ENCODE measurements around the gene ZDHHC11. TPM values are rescaled to one million over a fixed set of nuclear protein-coding genes. Genes with fewer than 3 reads are reported as not detected.
"Not testable (repeated sequence)": the region's sequence is repeated elsewhere in the genome, so short reads cannot be mapped to it uniquely, and the experiment has no call there.

The ZDHHC11 gene
- total RNA-seq, 1 experiment from 2014 or later = 7.7 TPM

GRCh38 chr5:757346-757930 is 93.3 kb downstream of the ZDHHC11 start:
- Histone ChIP-seq H3K27me3 (ENCODE audit: control insufficient read depth, insufficient read depth, low read length) (no peaks in the 10 kb centered on the region), H3K4me3 (ENCODE audit: insufficient read depth, low read depth, low read length) (no peak overlapping the region), H3K36me3 (replicated peaks; ENCODE audit: control insufficient read depth, insufficient read depth, low read length) (no peaks in the 10 kb centered on the region)
- peak; percentile 60 for DNase-seq

GRCh38 chr5:756865-757345 is 93.9 kb downstream of the ZDHHC11 start:
- Histone ChIP-seq H3K4me3 (ENCODE audit: insufficient read depth, low read depth, low read length) (no peak overlapping the region), H3K27me3 (ENCODE audit: control insufficient read depth, insufficient read depth, low read length) (no peaks in the 10 kb centered on the region), H3K36me3 (replicated peaks; ENCODE audit: control insufficient read depth, insufficient read depth, low read length) (no peaks in the 10 kb centered on the region)
- DNase-seq = peak; percentile 52

- DNase-seq = peak; percentile 25
Measured at GRCh38 chr5:756171-756570, 94.6 kb downstream of the ZDHHC11 start.

GRCh38 chr5:754143-754632 is 96.6 kb downstream of the ZDHHC11 start:
- H3K27me3 ChIP-seq (ENCODE audit: control insufficient read depth, insufficient read depth, low read length); DNase-seq; H3K36me3 ChIP-seq (replicated peaks; ENCODE audit: control insufficient read depth, insufficient read depth, low read length); H3K4me3 ChIP-seq (ENCODE audit: insufficient read depth, low read depth, low read length): not testable (repeated sequence)

More at GRCh38 chr5:756171-756570, 94.6 kb downstream of the ZDHHC11 start:
- H3K36me3 ChIP-seq (replicated peaks; ENCODE audit: control insufficient read depth, insufficient read depth, low read length) = no peaks in the 10 kb centered on the region
- H3K27me3 ChIP-seq (ENCODE audit: control insufficient read depth, insufficient read depth, low read length) = no peaks in the 10 kb centered on the region
- H3K4me3 ChIP-seq (ENCODE audit: insufficient read depth, low read depth, low read length) = no peak overlapping the region

GRCh38 chr5:753567-754142 is 97.1 kb downstream of the ZDHHC11 start:
- not testable (repeated sequence) for H3K4me3 ChIP-seq (ENCODE audit: insufficient read depth, low read depth, low read length); H3K27me3 ChIP-seq (ENCODE audit: control insufficient read depth, insufficient read depth, low read length); DNase-seq; H3K36me3 ChIP-seq (replicated peaks; ENCODE audit: control insufficient read depth, insufficient read depth, low read length)

GRCh38 chr5:752532-753115 is 98.2 kb downstream of the ZDHHC11 start:
- DNase-seq; H3K27me3 ChIP-seq (ENCODE audit: control insufficient read depth, insufficient read depth, low read length); H3K4me3 ChIP-seq (ENCODE audit: insufficient read depth, low read depth, low read length); H3K36me3 ChIP-seq (replicated peaks; ENCODE audit: control insufficient read depth, insufficient read depth, low read length): not testable (repeated sequence)

GRCh38 chr5:751992-752391 is 98.8 kb downstream of the ZDHHC11 start:
- not testable (repeated sequence) for H3K4me3 ChIP-seq (ENCODE audit: insufficient read depth, low read depth, low read length); DNase-seq; H3K36me3 ChIP-seq (replicated peaks; ENCODE audit: control insufficient read depth, insufficient read depth, low read length); H3K27me3 ChIP-seq (ENCODE audit: control insufficient read depth, insufficient read depth, low read length)

GRCh38 chr5:751496-751895 is 99.3 kb downstream of the ZDHHC11 start:
- Histone ChIP-seq H3K27me3 (ENCODE audit: control insufficient read depth, insufficient read depth, low read length) (no peaks in the 10 kb centered on the region), H3K4me3 (ENCODE audit: insufficient read depth, low read depth, low read length) (no peak overlapping the region), H3K36me3 (replicated peaks; ENCODE audit: control insufficient read depth, insufficient read depth, low read length) (no peaks in the 10 kb centered on the region)
- DNase-seq = no peak

- not testable (repeated sequence) for DNase-seq; H3K36me3 ChIP-seq (replicated peaks; ENCODE audit: control insufficient read depth, insufficient read depth, low read length); H3K4me3 ChIP-seq (ENCODE audit: insufficient read depth, low read depth, low read length); H3K27me3 ChIP-seq (ENCODE audit: control insufficient read depth, insufficient read depth, low read length)
Measured at GRCh38 chr5:750226-750625, 100.6 kb downstream of the ZDHHC11 start.

- Histone ChIP-seq H3K27me3 (ENCODE audit: control insufficient read depth, insufficient read depth, low read length) (no peaks in the 10 kb centered on the region), H3K4me3 (ENCODE audit: insufficient read depth, low read depth, low read length) (no peak overlapping the region), H3K36me3 (replicated peaks; ENCODE audit: control insufficient read depth, insufficient read depth, low read length) (no peaks in the 10 kb centered on the region)
- no peak for DNase-seq
Measured at GRCh38 chr5:749101-749670, 101.6 kb downstream of the ZDHHC11 start.

- H3K4me3 ChIP-seq (ENCODE audit: insufficient read depth, low read depth, low read length); H3K36me3 ChIP-seq (replicated peaks; ENCODE audit: control insufficient read depth, insufficient read depth, low read length); H3K27me3 ChIP-seq (ENCODE audit: control insufficient read depth, insufficient read depth, low read length); DNase-seq: not testable (repeated sequence)
Measured at GRCh38 chr5:748011-748980, 102.5 kb downstream of the ZDHHC11 start.

GRCh38 chr5:747303-747844 is 103.4 kb downstream of the ZDHHC11 start:
- H3K4me3 ChIP-seq (ENCODE audit: insufficient read depth, low read depth, low read length); H3K36me3 ChIP-seq (replicated peaks; ENCODE audit: control insufficient read depth, insufficient read depth, low read length); DNase-seq; H3K27me3 ChIP-seq (ENCODE audit: control insufficient read depth, insufficient read depth, low read length): not testable (repeated sequence)

- H3K27me3 ChIP-seq (ENCODE audit: control insufficient read depth, insufficient read depth, low read length) = no peaks in the 10 kb centered on the region
- no peak overlapping the region for H3K4me3 ChIP-seq (ENCODE audit: insufficient read depth, low read depth, low read length)
- DNase-seq = peak; percentile 43
- no peaks in the 10 kb centered on the region for H3K36me3 ChIP-seq (replicated peaks; ENCODE audit: control insufficient read depth, insufficient read depth, low read length)
Measured at GRCh38 chr5:746258-746761, 104.5 kb downstream of the ZDHHC11 start.

Measured in H7 (cell line).